ENCODE data around the gene SLC38A1.

Gene SLC38A1

DNA sequence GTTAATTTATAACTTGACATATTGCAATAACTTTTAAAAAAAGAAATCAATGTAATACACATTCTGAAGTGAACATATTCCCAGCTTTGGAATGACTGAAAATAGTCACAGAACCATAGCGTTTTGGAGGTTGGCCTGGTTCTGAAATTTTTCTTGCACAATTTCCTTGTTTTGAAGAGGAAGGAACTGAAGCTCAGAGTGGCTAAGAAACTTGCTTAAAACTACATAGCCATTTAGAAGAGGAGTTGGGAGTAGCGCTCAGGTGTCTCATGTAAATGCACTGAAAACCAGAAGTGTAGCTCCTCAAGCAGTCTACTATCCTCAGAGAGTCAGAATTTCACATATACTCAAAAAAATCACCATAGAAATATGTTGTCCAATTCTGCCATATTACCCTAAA lies 41.2 kb downstream of the SLC38A1 start:
- DNase-seq = no peak

DNA sequence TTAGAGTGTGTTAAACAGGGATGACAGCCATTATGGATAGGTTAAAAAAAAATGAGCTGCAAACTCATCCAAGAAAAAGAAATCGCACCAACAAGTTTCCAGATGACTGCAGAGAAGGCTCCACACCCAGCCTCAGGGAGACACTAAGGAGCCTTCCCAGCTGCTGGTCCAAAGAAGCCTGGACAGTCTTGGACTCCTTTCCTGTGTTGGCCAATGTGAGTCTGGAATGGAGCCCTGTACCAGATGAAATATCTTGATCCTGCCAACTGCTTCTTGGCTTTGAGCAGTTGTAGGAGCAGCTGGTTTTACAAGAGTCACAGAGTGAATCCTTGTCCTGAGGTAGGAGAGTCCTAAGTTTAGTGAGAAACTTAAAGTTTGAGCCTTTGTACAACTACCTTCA lies 44.5 kb downstream of the SLC38A1 start:
- no peak for DNase-seq

DNA sequence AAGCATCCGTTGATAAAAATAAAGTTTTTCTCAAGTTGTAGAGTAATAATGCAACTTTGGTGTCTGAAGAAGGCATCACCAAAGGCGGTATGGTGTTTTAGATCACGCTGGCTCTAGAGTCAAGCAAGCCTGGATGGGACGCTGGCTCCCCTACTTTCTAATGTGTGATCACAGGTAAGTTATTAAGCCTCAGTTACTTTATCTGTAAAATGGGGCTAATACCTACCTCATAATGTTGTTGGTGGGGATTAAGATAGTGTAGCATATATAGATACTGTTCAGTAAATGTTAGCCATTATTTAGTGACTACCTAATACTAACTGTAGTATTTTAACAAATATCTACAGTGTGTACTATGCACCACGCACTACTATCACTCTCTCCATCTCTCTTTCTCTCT lies 45.8 kb downstream of the SLC38A1 start:
- no peak for DNase-seq

DNA sequence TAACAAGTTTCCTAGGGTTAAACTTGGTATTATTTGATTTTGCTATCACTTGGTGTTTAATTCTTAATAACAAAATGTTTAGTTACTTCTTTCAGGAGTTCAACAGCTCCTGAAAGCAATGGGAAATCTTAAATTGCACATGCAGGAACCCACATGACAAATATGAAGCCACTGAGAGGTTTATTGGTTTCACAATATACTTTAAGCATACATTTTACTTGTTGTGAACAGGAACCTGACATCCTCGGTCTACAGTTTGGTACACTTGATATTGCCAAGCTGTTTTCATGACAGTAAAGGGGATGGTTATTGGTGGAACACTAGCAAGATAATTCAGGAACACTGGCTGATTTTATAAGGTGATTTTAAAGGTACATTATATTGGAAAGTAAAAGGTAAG lies 46.2 kb downstream of the SLC38A1 start:
- DNase-seq = no peak

DNA sequence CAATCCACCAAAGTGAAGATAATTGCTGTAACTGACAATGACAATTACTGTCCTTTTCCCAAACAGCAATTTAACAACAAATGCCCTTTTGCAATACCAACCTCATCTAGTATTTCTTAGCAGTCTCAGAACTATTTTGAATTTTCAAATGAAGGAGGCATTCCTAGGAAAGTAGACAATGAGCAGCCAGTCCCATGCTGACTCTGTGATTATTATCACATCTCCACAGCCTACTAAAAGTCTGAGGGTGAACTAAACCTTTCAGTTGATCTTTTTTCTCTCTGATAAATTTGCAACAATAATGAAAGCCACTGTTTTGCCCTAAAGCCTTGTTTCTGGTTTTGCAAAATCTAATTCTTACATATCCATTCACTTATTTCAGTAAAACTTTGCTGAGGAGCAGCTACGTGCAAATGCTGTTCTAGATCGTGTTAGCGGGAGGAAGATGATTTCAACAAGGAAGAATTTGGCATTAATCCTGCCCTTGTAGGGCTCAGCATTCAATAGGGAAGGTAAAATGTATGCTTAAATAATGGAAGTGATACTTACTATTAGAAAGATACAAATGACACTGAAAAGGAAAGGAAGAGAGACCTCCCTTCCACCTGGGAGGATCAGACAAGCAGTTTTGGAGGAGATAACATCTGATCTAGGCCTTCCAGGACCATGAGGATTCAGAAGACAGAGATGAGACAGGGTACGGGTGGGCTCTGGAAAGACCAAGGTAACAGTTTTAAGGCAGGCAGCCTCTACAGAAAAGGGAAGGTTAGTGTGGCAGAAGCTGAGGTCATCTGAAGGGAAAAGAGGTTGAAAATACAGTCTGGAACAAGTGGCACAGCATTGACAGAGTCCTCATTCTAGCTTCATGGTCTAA lies 47.4 kb downstream of the SLC38A1 start:
- DNase-seq = no peak

DNA sequence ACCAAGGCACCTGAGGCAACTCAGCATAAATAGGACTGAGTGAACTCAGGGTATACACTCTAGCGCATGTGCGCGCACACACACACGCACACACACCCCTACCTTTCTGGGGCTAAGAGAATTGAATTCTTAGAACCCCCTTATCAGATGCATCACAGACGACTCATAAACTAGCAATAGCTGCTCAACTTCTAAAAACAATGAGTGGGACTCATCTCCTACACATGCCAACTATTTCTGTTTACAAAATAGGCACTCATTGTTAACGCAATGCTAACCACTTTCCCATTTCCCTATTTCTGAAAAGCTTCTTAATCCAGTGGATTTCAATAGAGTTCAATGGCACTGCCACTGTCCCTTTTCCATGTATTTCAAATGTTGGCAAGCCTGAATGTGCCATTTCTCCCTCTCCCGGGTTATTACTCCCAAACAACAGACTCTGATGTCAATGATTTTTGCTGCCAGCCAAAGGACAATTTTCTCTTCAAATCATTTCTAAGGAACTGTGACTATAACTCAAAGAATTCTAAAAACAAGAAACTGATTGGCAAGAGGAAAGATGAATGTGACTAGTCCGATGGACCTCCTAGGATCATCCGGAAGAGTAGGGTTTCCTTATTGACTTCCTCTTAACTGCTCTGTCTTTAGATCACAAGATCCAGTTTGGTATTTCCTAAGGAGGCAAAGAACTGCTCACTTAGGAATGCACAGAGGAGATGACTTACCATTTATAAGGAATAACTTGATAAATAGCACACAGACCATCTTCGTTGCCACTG lies 48.8 kb downstream of the SLC38A1 start:
- no peak for DNase-seq

DNA sequence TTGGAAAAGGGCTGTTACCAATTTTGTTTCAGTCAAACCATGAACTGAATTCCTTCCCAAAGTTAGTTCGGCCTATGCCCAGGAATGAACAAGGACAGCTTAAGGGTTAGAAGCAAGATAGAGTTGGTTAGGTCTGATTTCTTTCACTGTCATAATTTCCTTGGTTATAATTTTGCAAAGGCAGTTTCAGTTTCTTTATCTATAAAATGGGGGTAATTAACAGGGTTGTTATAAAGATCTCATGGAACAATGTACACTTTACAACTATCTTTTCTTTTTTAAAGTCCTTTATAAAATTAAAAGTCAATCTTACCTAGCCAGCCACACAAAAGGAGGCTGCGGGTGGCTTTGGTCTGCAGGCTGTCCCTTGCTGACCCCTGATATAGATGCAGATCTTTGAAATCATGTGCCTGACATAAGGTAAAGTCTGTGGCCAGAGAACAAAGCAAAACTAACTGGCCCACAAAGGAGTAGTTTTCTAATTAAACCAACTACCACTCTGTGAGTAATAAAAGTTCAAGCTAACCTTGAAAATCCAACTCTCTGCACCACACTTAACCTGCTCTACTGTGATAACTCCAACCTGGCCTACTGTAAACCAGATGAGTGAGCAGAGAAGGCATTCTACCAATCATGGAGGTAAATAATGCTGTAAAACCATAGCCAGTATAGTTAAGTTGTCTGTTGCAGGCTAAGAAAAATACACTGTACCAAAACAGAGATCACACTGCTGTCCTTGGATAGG lies 49.5 kb downstream of the SLC38A1 start:
- no peak for DNase-seq

DNA sequence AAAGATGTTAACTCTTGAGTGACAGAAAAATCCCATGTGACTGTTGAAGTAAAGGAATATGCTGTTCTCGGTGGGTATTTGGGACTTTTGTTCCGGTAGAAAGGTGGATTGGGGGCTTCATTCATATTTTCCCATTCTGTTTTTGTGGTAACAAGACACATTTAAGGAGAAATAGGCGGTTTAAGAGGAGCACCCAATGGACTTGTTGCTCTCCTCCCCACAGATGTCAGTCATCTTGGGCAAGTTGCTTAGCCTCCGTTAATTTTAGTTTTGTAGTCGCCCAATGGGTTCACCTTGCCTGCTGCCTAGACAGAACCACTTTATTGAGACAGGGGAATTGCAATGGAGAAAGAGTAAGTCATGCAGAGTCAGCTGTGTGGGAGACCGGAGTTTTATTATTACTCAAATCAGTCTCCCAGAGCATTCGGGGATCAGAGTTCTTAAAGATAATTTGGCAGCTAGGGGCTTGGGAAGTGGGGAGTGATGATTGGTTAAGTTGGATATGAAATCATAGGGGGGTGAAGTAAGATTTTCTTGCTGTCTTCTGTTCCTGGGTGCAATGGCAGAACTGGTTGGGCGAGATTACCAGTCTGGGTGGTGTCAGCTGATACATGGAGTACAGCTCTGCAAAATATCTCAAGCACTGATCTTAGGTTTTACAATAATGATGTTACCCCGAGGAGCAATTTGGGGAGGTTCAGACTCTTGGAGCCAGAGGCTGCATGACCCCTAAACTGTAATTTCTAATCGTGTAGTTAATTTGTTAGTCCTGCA lies 50.3 kb downstream of the SLC38A1 start:
- no peak for DNase-seq

DNA sequence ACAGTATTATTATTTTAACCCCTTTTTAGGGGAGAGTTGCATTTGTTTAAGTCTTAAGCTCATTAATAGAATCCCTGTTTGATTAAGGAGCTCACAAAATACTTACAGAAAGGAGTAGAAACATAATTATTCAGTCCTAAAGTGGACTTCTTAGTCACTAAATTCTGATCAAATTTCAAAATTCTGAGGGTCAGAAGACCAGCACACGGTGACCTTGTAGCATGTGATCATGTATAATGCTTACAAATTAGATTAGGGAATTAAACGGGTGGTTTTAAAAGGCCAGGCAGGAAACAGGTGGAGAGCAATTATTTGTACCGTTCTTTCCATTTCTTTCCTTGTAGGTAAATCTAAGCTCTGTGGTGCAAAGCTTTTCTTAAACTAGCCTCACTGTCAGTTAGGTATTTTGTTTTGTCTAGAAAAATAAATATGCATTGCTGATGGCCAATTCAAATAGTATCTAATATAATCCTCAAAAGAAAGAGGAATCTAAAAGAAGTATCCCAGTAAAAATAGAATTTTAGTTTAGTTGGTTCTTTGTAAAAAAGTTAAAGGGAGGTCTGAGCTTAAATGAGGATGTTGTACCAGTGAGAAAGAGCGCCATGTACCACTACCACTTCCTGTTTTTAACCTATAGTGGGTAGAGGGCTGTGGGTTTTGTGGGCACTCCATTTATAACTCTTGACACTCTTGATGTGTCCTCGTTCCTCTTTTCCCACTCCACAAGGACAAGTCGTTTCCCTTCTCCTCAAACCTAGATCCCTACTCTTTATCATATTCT lies 51.1 kb downstream of the SLC38A1 start:
- no peak for DNase-seq

DNA sequence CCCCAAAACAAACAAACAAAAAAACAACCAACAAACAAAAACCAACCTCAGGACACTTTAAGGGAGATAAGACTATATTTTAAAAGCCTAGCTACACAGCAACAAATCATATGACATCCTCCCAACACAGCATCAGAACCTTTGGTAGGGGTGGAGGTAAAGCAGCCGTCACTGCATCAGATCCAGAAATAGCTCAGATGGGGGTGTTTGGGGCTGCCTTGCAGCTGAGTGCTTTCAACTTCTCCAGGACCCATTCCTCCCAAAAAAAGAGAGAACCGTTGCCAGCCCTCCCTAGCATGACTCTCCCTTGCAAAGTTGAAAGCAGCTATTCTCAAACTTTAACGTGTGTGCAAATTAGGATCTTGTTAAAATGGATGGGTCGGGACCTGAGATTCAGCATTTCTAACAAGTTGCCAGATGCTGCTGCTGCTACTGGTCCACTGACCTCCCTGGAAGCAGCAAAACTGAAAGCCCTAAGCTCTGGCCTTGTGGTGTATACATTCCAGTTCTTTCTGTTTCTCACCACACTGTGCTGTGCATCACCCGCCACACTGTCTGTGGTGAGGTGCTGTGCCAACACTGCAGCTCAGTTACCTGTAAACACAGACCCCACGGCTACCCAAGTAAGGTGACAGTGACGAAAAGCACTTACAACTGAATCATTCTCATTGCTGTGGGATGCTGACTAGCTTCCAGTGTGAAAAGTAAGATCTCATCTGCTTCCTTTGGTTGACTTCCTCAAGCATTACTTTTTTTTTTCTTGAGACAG lies 54.0 kb downstream of the SLC38A1 start:
- no peak for DNase-seq

DNA sequence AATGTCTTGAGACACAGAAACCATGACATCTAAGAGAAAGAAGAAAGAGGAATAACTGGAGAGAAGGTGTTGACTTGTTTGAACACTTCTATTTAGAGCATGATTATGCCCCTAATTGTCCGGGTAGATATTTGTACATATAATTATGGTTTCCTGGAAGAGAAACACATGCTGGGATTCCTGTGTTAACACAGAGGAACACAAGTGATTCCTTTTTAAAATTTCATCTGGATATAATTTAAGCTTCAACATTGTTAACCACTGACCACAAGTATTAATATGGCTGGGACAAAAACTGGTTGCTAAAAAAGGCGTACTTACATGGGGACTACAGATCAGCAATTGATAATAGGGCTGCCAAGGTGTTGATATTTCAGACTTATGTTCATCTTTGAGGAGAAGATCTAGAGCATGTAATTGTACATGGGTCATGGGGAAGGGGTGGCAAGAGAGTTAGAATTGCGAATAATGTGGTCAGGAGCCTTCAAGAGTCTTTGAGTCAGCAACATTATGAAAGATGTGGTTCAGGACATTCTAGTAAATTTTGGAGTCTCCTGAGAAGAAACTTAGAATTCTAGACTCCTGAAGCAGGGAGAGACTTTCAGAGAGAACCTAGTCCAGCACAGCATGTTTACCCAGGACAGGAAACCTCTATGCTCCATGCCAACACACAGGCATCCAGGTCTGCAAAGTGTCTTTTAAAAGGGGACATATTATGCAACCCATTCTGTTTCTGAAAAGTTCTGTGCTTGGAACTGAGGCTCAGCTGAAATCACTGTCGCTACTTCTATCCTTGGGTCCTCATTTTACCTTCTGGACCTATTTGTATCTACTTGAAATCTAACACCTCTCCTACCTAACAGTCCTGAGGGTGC lies 56.5 kb downstream of the SLC38A1 start:
- DNase-seq = peak; percentile 73

DNA sequence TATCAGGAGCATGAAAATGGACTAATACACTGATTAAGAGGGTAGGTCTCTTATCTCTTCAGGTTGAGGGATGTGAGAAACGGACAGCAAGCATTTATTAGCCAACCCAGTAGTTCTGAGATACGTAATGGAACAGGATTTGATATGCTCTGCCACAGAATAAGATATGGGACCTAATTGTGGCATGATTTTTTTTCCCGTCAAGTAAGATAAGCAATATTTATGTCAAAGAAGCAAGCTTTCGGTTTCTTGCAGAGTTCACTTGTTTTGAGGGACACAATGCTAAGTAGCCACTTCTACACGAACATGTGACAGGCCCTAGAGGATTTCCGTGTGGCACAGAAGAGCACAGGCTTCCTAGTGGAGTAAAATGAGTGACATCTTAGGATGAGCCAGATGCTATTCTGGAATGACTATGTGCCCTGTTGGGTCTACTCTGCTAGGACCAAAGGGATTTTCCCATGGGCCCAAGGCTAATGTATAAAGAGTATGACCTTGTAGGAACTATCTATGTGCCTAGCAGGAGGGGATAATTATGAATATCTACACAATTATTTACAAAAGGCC lies 57.9 kb downstream of the SLC38A1 start:
- DNase-seq = no peak

DNA sequence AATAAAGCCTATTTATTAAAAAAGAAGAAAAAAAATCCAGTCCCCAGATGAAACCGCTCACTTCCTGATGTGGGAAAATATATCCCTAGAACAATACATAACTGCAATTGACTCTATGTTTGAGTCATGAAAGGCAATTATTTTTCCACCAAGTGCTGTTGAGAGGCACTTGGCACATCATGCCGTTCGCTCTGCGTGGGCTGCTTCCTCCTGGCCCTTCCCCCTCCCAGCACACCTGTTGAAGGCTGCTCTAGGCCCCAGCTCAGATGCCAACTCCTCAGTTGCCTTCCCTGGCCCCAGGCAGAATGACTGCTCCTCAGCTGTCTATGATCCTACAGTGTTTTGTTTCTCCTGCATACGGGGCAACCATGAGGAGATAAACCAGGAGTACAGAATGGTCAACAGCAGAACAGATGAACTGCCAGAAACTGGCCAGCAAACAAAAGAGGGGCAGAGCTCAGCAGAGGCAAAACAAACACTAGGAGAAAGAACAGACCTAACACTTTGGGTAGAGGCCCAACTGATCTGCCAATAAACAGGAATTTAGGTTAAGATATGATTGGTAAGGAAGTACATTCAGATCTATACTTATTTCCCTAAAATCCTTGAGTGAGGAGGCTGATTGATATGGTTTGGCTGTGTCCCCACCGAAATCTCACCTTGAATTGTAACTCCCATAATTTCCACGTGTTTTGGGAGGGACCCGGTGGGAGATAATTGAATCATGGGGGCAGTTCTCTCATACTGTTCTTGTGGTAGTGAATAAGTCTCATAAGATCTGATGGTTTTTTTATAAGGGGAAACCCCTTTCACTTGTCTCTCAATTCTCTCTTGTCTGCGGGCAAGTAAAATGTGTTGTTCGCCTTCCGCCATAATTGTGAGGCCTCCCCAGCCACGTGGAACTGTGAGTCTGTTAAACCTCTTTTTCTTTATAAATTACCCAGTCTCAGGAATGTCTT lies 58.6 kb downstream of the SLC38A1 start:
- DNase-seq = peak; percentile 94

DNA sequence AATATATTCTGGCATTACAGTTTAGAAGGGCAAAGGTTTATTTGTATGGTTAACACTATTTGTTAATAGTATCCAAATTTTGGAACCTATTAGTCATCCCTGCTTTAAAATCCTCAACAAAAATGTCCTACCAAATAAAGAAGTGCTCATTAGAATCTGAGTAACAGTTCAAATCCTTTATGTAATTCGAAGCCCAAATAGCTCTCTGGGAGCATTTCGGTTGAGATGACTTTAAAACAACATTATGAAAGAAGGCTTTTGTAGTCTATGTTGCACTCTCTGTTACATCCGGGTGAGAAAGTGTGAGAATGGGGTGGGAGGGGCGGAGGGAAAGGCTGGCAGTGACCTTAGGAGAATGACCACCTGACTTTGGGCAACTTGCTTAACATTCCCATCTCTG lies 59.7 kb downstream of the SLC38A1 start:
- no peak for DNase-seq

DNA sequence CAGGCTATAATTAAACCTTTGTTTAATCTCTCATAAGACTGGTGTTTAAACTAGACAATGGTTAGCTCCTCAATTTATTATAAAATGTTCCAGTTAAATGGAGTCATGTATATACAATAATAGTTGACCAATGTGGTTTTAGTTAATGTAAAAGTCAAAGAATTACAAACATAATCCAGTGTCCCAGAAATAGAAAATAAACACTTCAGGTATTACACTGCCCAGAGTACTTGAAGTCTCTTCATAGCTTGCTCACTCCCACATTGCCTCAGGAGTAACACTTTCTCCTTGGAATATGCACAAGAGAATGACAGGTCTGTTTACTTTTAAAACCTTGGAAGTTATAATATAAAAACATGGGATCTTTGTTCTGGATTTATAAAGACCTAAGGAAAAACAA lies 60.5 kb downstream of the SLC38A1 start:
- DNase-seq = peak; percentile 5

DNA sequence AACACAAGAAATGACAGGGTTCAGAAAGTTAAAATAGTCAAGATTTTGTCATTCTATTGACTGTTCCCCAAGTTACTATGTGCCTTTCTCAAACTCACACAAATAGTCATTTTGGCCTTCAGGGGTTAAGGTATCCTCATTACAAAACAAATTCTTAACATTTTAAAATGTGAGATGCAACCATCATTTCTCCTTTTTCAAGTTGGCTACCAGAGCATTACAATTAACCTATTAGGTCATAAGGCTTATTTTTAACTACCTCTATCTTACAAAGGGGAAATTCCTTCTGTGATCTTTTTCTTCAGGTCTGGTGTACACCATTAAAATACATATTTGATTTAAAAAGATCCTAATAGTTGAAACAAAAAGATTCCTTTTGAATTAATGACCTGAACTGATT lies 61.2 kb downstream of the SLC38A1 start:
- DNase-seq = no peak

DNA sequence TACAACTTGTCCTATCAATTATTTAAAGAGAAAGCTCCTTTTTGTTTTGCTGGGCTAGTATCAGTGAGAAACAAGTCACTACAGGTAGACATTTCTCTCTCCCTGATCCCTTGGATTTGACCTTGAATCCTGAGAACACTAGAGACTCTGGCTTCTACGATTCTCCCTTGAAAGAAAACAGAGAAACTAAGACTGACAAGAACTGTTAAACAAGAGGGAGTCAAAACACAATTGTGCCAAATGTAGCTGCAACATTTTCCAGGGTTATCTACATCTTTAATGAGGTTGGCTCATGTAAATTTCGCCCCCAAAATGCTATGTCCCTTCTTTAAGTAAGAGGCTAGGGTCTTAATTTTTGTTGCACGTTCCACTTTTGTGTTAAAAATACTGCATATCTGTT lies 62.4 kb downstream of the SLC38A1 start:
- no peak for DNase-seq

DNA sequence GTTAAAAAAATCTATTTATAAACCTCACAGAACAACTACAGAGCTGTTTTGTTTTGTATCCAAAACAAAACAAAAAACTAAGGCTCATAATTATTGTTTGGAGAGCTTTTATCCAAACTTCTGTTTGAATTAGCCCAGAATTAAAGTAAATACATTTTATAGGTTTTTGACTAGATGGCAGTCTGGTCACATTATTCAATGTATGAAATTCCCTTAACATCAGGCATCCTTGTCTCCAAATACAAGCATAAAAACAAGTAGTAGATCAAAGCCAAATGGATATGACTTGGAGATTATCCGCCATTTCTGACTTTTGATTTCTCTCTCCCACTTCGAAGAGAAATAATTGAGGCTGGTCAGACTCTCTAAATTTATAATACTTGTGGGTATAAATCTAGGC lies 63.5 kb downstream of the SLC38A1 start:
- no peak for DNase-seq

All from NCI-H146 (cell line).